ENCODE measurements around the gene SERBP1.
"Not testable (repeated sequence)": the region's sequence is repeated elsewhere in the genome, so short reads cannot be mapped to it uniquely, and the experiment has no call there.

The SERBP1 gene

GRCh38 chr1:67430358-67431155, at the start of gene SERBP1:
SERBP1 (minus strand) TSS chr1:67430402; CDS start chr1:67430300, 102 bp downstream.
- peak; percentile 95 for DNase-seq (ENCODE audit: low spot score)

DNA sequence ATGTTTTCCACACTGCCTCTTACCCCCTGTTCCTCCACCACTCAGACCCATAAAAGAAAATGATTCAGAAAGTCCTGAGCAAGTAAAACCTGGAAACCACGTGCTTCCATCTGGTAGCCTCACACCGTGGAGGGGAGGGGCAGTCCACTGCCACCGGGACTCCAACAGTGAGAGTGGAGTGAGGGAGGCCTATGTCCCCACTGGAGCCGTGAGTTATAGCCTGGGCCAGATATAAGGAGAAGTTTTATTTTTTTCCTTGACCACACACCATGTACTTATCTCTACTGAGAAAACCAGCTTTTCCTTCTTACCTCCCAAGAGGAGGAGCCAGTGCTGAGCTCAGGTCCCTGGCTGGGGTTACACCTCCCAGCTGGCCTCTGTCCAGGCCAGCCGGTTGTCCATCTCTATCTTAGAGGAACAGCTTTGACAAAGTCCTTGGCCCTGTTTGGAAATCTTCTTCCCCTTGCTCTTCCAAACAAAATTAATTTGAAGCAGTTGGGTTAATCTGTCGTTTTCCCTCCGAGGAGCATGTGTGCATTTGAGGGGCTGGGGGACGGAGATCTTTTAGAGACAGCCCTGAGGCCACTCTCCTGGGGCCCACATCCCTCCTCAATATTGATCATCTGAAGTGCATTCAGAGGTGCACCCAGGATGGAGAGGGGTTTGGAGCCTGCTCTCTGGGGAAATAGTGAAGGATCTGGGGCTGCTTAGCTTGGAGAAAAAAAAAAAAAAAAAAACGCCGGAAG, 49.1 kb upstream of the SERBP1 start:
- no peak for DNase-seq (ENCODE audit: low spot score)

- DNase-seq (ENCODE audit: low spot score) = no peak
These were observed 46.7 kb upstream of the SERBP1 start for GRCh38 chr1:67476906-67477305.

GRCh38 chr1:67476006-67476482, 45.8 kb upstream of the SERBP1 start:
- DNase-seq (ENCODE audit: low spot score) = no peak

GRCh38 chr1:67472056-67472455, 41.9 kb upstream of the SERBP1 start:
- no peak for DNase-seq (ENCODE audit: low spot score)

DNA sequence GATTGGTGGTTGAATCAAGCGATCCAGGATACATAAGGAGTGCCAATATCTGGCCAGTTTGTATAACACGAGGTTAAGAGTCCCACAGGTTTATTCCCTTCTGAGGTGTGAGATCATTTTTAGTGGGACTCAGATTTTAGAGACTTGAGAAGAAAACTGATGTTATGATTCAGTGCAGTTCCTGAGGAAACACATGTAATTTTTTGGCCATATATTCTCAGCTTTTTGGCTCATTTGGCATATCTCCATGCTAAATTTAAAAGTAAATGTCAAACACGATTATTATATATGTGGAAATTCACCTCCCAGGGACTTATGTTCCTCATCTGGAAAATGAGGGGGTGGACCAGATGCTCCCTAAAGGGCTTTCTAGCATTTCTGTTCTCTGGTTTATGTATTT, 39.2 kb upstream of the SERBP1 start:
- no peak for DNase-seq (ENCODE audit: low spot score)

DNA sequence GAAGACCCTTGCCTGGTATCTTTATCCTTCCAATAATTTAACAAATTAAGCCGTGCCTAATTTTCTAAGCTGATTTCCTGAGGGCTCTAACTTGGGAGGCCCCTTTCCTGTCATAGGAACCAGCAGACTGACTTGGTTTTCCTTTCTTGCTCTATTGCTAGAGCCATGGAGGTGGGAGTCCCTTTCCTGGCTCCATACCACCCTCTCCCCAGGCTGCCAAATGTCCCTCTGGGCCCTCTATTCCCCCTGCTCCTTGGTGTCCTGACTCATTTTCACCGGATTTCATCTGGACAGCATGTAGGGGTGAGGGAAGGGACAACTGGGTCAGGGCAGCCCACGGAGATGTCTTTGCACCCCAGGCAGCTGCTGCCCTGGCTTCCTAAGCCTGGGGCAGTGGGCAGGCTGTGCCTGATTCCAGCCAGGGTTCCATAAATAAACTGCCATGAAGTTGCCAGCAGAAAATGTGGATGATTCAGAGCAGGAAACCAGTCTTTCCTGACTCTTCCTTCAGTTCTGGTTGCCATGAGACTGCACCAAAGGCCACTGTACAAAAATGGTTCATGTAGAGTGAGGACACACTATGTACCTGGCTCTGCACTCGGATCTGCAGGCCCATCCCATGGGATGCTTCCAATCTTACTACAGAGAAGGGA, 38.0 kb upstream of the SERBP1 start:
- DNase-seq (ENCODE audit: low spot score) = no peak

- DNase-seq (ENCODE audit: low spot score) = no peak
These were observed 35.2 kb upstream of the SERBP1 start for GRCh38 chr1:67465375-67465774.

DNA sequence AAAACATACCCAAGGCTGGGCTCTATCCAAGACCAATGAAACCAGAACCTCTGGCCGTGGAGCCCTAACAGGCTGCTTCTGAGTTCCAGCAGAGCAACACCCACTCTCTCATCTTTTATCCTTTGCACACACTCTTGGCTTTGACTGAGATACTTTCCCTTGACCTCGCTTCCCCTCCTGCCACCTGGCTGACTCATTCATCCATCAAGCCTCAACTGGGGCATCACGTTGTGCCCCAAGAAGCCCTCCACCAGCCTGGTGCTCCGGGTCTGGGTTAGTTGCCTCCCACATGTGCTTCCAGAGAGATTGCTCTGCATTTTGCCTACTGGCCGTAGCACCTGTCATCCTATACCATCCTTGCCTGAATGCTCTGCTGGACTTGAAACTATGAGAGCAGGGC, 34.5 kb upstream of the SERBP1 start:
- no peak for DNase-seq (ENCODE audit: low spot score)

DNA sequence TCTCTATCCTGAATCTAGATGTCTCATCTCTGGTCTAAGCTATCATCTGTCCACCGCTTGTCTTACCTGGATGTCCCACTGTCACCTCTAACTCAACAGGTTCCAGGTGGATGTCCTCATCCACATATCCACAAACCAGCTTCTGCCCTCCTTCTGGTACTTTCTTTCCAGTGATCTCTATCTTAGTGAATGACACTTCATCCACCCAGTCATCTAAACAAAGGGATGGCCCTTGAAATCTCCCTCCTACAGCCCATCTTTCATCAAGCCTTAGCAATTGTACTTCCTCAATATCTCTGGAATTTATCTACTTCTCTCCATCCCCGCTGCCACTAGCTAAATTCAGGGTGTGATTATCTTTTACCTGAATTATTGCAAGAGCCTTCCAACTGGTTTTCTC, 33.9 kb upstream of the SERBP1 start:
- DNase-seq (ENCODE audit: low spot score) = no peak

DNA sequence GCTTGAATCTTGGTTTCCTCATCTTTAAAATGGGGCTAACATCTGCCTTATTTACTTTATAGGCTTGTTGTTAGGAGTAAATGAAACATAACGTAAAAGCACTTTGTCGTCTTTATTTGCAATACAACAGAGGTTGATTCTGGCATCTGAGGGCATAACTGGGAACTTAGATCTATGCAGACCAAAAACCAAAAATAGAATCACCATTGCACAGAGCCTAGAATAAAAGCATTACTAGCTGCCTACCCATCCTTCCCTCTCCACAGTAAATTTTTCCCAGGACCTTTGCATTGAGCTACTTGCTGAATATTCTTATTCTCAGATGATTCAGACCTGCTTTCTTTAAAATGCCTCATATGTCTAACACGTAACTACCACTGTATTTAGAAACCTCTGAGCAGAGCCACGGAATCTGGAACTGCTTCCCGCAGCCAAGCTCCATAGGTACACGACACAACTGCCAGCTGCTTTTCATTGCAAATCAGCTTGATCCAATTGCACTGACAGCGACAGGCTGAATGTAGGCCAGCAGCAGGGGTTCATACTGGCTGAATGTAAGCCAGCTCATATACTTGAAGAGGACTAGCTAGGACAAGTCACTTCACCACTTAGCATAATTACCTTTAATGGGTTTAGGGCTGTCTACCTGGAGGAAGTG, 33.2 kb upstream of the SERBP1 start:
- DNase-seq (ENCODE audit: low spot score) = no peak

- no peak for DNase-seq (ENCODE audit: low spot score)
These were observed 30.7 kb upstream of the SERBP1 start for GRCh38 chr1:67460676-67461500.

- no peak for DNase-seq (ENCODE audit: low spot score)
These were observed 28.9 kb upstream of the SERBP1 start for GRCh38 chr1:67459068-67459467.

GRCh38 chr1:67458663-67459062, 28.5 kb upstream of the SERBP1 start:
- DNase-seq (ENCODE audit: low spot score) = no peak

DNA sequence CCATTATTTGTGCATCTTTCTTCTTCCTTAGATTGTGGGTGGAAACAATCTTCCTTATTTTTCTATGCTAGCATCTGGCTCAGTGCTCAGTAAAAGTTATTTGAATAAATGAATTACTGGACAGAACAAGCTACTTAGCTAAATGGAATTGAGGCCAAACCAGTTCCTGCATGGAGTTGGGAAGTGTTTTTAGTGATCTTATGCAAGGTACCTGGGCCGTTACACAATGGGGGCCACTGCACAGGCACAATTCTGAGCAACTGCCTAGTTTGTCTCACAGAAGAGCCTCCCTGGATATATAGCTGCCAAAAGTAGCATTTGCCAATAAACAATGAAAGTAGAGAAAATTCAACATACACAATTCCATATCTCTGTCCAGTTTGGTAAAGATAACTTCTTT, 27.0 kb upstream of the SERBP1 start:
- DNase-seq (ENCODE audit: low spot score) = no peak

DNA sequence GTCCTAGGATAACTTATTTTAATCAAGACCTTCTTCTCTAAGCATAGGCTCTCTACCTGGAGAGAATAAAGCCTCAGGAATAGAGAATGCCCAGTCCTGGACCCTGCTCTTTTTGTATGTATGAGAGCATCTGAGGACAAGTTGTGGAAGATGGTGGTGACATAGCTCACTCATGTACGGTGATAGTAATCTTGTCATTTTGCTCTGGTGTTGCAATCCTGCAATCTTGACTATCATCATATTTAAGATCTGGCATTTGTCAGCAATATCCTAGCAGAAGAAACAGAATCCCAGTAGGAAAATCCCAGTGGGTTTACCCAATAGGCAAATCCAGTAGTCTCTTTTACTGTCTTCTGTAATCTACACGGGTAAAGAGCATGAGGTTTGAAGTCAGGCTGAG, 21.6 kb upstream of the SERBP1 start:
- DNase-seq (ENCODE audit: low spot score) = no peak

DNA sequence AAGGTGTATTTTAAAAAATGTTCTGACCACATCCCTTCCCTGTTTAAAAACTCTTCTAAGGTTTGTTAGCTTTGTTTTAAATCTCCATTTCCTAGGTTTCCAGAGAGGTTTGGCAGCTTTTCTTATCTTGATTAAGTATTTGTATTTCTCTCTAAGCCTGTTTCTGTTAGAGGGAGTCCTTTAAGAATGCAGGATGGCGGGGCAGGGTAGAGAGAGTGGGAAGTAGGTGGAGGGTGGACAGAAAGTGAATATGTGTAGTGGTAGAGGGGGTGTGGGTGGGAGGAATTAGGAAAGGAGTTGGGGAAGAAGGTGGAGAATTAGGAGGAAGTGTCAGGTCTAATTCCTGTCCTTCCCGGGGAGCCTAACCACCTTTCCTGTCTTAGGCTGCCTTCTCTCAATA, 21.2 kb upstream of the SERBP1 start:
- DNase-seq (ENCODE audit: low spot score) = no peak

- no peak for DNase-seq (ENCODE audit: low spot score)
These were observed 16.7 kb upstream of the SERBP1 start for GRCh38 chr1:67446893-67447292.

GRCh38 chr1:67446014-67446413, 15.8 kb upstream of the SERBP1 start:
- DNase-seq (ENCODE audit: low spot score) = not testable (repeated sequence)

- DNase-seq (ENCODE audit: low spot score) = no peak
These were observed 11.6 kb upstream of the SERBP1 start for GRCh38 chr1:67441739-67442281.

- peak; percentile 15 for DNase-seq (ENCODE audit: low spot score)
These were observed 11.0 kb upstream of the SERBP1 start for GRCh38 chr1:67441183-67441582.
